ENCODE measurements around the gene JAZF1.

The JAZF1 gene

DNA sequence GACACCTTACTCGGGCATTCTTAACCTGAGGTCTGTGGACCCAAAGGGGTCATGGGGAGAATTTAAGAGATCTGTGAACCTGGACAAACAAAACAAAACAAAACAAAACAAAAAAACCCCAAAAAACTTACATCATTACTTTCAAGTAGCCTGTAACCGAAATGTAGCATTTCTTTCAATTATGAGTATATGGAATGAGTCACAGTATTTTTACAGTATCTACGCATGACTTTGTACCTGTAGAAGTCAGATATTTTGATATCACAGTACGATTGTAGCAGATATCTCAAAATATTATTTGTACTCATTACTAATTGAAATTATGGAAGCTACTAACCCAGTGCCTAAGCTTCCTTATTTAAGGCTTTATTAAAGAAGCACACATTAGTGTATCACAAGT is 210.2 kb downstream of the JAZF1 start:
- no peak for TF ChIP-seq CTCF (IDR thresholded peaks at IDR 0.05)
- no peaks in the 10 kb centered on the region for H3K4me1 ChIP-seq (ENCODE audit: control insufficient read depth in 1 of 2, insufficient read depth in 1 of 2, low read depth in 1 of 2, low read length in 1 of 2)
- H3K27ac ChIP-seq = no peak overlapping the region
- no peaks in the 10 kb centered on the region for H3K9me3 ChIP-seq
- no peak overlapping the region for H3K4me3 ChIP-seq (ENCODE audit: low read depth in 1 of 2, low read length in 1 of 2)
- no peaks in the 10 kb centered on the region for H3K36me3 ChIP-seq
- H3K27me3 ChIP-seq = no peaks in the 10 kb centered on the region

DNA sequence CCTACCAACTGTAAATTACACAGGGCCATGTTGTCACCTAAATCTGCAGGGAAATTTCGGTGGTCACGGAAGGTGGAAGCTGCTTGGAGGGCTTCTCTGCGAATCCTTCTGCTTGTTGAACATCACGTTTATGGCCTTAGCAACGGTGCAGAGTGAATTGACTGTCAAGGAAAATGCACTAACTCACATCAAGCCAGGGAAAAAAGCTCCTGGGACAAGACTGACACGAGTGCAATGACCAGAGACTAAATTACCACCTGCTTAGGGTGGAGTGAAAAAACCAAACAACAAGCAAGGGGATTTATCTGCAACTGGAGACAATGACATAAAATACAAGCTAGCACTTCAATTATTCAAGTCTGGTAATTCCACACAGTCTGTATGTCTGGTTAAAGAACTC is 211.2 kb downstream of the JAZF1 start:
- no peaks in the 10 kb centered on the region for H3K27me3 ChIP-seq
- no peaks in the 10 kb centered on the region for H3K9me3 ChIP-seq
- no peak overlapping the region for H3K4me3 ChIP-seq (ENCODE audit: low read depth in 1 of 2, low read length in 1 of 2)
- H3K4me1 ChIP-seq (ENCODE audit: control insufficient read depth in 1 of 2, insufficient read depth in 1 of 2, low read depth in 1 of 2, low read length in 1 of 2) = no peaks in the 10 kb centered on the region
- no peaks in the 10 kb centered on the region for H3K36me3 ChIP-seq
- H3K27ac ChIP-seq = no peak overlapping the region
- no peak for TF ChIP-seq CTCF (IDR thresholded peaks at IDR 0.05)

- Histone ChIP-seq H3K36me3 (no peaks in the 10 kb centered on the region), H3K4me1 (ENCODE audit: control insufficient read depth in 1 of 2, insufficient read depth in 1 of 2, low read depth in 1 of 2, low read length in 1 of 2) (no peaks in the 10 kb centered on the region), H3K27me3 (no peaks in the 10 kb centered on the region), H3K9me3 (no peaks in the 10 kb centered on the region), H3K27ac (no peak overlapping the region), H3K4me3 (ENCODE audit: low read depth in 1 of 2, low read length in 1 of 2) (no peak overlapping the region)
- no peak for TF ChIP-seq CTCF (IDR thresholded peaks at IDR 0.05)
Measured at GRCh38 chr7:27967639-27968038, 213.0 kb downstream of the JAZF1 start.

GRCh38 chr7:27966219-27966780 is 214.3 kb downstream of the JAZF1 start:
- no peaks in the 10 kb centered on the region for H3K36me3 ChIP-seq
- no peak for TF ChIP-seq CTCF (IDR thresholded peaks at IDR 0.05)
- no peak overlapping the region for H3K4me3 ChIP-seq (ENCODE audit: low read depth in 1 of 2, low read length in 1 of 2)
- no peaks in the 10 kb centered on the region for H3K4me1 ChIP-seq (ENCODE audit: control insufficient read depth in 1 of 2, insufficient read depth in 1 of 2, low read depth in 1 of 2, low read length in 1 of 2)
- no peaks in the 10 kb centered on the region for H3K9me3 ChIP-seq
- no peak overlapping the region for H3K27ac ChIP-seq
- H3K27me3 ChIP-seq = no peaks in the 10 kb centered on the region

GRCh38 chr7:27965650-27966049 is 214.9 kb downstream of the JAZF1 start:
- Histone ChIP-seq H3K27ac (no peak overlapping the region), H3K9me3 (no peaks in the 10 kb centered on the region), H3K4me1 (ENCODE audit: control insufficient read depth in 1 of 2, insufficient read depth in 1 of 2, low read depth in 1 of 2, low read length in 1 of 2) (no peaks in the 10 kb centered on the region), H3K27me3 (no peaks in the 10 kb centered on the region), H3K4me3 (ENCODE audit: low read depth in 1 of 2, low read length in 1 of 2) (no peak overlapping the region), H3K36me3 (no peaks in the 10 kb centered on the region)
- TF ChIP-seq CTCF (IDR thresholded peaks at IDR 0.05) = no peak

DNA sequence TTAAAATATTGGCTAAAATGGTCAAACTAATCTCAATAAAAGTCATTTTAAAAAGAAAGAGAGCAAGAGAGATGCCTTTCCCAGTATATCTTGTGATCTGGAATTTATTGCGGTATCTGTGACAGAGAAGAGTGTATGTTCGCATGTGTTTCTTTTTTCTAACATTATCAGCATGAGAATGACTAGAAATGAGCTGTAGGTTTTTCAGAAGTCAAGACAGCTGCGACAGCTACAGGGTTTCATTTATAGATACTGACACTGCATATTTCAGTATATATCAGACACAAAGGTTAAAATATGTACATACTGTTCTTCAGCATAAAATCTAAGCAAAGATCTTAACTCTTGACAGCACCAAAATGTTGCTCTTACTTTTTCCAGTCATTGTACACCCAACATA is 215.8 kb downstream of the JAZF1 start:
- Histone ChIP-seq H3K4me3 (ENCODE audit: low read depth in 1 of 2, low read length in 1 of 2) (no peak overlapping the region), H3K9me3 (no peaks in the 10 kb centered on the region), H3K4me1 (ENCODE audit: control insufficient read depth in 1 of 2, insufficient read depth in 1 of 2, low read depth in 1 of 2, low read length in 1 of 2) (no peaks in the 10 kb centered on the region), H3K27me3 (no peaks in the 10 kb centered on the region), H3K36me3 (no peaks in the 10 kb centered on the region), H3K27ac (no peak overlapping the region)
- TF ChIP-seq CTCF (IDR thresholded peaks at IDR 0.05) = no peak
